ENCODE measurements around the gene LARGE1.

DNA sequence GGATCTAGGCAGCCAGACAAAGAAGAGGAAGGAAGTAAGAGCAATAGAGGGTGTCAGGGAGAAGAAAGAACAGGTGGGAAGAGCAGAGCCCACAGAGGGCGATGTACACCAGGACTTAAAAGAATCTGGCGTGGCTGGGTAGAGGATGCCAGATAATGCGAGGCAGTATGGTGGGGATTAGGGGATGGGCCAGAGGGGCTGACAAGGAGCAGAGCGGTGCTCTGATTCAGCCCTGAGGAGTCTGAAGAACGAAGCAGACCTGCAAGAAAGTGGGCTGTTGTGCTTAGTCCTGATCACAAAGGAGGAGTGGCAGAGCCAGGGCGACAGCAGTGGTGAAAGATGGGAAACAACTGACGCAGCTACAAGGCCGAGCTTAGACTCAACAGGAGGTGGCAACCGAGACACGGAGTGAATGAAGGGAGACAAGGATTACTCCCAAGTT is 163.7 kb downstream of the LARGE1 start:
- TF ChIP-seq, protein P1, sequence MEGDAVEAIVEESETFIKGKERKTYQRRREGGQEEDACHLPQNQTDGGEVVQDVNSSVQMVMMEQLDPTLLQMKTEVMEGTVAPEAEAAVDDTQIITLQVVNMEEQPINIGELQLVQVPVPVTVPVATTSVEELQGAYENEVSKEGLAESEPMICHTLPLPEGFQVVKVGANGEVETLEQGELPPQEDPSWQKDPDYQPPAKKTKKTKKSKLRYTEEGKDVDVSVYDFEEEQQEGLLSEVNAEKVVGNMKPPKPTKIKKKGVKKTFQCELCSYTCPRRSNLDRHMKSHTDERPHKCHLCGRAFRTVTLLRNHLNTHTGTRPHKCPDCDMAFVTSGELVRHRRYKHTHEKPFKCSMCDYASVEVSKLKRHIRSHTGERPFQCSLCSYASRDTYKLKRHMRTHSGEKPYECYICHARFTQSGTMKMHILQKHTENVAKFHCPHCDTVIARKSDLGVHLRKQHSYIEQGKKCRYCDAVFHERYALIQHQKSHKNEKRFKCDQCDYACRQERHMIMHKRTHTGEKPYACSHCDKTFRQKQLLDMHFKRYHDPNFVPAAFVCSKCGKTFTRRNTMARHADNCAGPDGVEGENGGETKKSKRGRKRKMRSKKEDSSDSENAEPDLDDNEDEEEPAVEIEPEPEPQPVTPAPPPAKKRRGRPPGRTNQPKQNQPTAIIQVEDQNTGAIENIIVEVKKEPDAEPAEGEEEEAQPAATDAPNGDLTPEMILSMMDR (IDR thresholded peaks at IDR 0.05): peak in 2 of 12 donors; percentile 7 to 24
- TF ChIP-seq POLR2A (IDR thresholded peaks at IDR 0.05): no peak
